D721Med (cell line): ENCODE measurements around the gene TMEM271.
A peak's percentile ranks its signal among the peaks of the same experiment; 100 is the strongest.

ENCODE experiments used
- DNase-seq: peaks from one replicate; pipeline ENCODE4 v3.0.0; 2011; ENCODE audit warnings: low spot score; ENCODE audit not compliant: insufficient read length
- FAIRE-seq: peaks from 2 replicates; lab custom pipeline; 2011; peaks lifted over from hg19 to GRCh38; lab: Jason Lieb, UNC
- TF ChIP-seq, protein P1 (sequence below): IDR thresholded peaks from 2 replicates; pipeline ENCODE4 v1.5.1; 2012; ENCODE audit warnings: mild to moderate bottlenecking, control low read depth; ENCODE audit not compliant: insufficient read depth; ENCODE audit errors: missing control alignments

Gene TMEM271

DNA sequence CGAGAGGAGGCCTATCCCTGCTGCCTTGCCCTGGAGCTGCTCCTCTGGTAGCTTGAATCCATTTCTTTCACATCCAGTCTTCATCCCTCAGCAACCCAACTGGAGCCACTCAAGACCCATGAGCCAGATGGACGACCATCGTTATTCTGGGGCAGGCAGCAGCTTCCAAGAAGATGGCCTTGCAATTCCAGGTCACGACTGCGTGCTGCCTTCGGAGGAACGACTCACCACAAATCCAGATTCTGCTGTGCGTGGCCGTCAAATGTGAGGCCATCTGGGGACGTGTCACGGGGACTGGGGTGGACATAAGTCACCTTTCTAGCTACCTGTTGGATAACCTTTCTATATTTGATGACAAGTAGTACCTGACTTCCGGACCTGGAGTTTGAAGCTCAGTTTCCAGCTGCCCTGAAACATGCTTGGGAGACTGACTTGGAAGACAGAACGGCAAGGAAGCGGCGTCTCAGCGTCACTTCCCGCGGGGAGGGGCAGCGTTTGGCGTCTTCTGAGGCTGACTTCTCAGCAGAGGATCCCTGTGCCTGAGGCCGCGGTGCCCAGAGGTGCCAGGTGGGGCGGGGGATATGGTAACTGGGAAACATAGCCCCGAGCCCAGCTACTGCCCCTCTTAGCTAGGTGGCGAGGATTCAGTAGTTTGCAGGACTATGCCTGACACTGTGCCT is 11.7 kb upstream of the TMEM271 start:
- TF ChIP-seq, protein P1, sequence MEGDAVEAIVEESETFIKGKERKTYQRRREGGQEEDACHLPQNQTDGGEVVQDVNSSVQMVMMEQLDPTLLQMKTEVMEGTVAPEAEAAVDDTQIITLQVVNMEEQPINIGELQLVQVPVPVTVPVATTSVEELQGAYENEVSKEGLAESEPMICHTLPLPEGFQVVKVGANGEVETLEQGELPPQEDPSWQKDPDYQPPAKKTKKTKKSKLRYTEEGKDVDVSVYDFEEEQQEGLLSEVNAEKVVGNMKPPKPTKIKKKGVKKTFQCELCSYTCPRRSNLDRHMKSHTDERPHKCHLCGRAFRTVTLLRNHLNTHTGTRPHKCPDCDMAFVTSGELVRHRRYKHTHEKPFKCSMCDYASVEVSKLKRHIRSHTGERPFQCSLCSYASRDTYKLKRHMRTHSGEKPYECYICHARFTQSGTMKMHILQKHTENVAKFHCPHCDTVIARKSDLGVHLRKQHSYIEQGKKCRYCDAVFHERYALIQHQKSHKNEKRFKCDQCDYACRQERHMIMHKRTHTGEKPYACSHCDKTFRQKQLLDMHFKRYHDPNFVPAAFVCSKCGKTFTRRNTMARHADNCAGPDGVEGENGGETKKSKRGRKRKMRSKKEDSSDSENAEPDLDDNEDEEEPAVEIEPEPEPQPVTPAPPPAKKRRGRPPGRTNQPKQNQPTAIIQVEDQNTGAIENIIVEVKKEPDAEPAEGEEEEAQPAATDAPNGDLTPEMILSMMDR = no peak
- no peak for FAIRE-seq
- DNase-seq = no peak

DNA sequence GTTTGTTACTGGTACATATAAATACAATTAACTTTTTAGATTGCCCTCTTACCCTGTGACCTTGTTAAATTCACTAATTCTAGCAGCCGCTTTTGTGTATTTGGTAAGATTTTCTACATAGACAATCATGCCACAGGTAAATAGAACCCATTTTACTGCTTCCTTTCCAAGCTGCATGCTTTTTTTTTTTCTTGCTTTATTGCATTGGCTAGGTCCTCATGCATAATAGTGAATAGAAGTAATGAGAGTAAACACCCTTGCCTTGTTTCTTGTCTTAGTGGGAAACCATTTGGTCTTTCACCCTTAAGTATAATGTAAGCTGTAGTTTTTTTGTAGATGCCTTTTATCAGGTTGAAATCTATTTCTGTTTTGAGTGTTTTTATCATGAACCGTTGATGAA is 7.7 kb upstream of the TMEM271 start:
- TF ChIP-seq, protein P1 = no peak
- FAIRE-seq (no peak), DNase-seq (no peak)

DNA sequence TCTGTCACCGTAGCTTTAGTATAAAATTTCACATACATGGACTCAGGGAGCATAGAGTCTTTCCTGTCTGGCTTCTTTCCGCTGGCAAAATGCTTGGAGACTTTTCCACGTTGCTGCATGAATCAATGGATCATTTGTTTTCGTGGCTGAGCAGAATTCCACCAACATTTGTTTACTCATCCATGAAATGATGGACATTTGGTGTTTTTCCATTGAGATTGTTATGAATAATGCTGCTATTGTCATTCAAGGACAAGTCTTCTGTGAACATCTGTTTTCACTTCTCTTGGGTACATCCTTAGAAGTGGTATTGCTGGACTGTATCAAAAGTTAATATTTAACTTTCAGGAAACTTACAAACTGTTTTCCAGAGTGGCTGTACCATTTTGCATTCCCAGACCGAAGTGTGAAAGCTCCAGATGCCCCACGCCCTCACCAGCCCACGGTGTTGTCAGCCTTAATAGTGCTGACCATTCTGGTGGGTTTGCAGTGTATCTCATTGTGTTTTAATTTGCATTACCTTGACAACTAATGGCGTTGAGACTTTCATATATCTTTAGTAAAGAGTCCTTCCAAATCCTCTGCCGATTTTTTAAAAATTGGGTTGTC is 5.8 kb upstream of the TMEM271 start:
- FAIRE-seq (peak; percentile 21), DNase-seq (no peak)
- TF ChIP-seq, protein P1 = no peak

DNA sequence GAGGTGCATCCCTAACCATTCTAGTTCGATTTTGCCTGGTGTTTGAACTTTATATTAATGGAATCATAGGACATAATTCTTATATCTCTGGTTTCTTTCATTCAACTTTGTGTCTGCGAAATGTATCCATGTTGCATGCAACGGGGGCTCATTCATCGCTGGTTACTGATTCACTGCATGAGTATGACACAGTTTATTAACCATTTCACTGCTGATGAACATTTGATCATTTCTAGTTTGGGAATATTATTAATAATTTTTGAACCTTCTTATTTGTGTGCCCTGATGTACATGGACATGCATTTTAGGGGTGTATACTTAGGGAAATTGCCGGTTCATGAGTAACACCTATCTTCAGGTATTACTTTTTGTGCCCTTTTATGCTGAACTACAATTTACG is 5.1 kb upstream of the TMEM271 start:
- no peak for FAIRE-seq
- TF ChIP-seq, protein P1 = no peak
- DNase-seq = no peak

DNA sequence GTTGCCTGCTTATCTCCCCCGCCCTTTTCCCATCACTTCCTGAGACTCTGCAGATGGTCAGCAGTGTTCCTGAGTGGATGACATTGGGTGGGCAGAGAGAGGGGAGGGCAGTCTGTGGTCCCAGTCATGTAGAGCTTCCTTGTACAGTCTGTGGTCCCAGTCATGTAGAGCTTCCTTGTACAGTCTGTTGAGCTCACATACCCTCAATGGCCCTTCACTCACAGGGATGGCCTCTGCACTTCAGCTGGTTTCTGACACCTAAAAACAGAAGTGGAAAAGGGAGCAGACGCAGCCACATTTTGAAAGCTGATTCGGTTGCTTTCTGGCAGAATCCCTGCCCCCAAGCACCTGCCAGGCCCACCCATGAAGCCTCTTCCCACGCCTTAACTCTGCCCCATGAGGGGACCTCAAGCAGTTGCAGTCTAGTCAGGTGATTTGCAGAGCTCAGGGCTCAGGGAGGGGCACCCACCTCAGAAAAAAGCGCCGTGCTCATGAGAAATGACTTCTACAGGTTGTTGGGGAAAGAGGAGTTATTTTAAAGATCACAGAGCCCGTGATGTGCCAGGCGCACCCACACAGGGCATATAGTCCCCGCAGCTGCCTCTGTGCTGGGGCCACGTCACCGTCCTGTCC is 3.6 kb upstream of the TMEM271 start:
- FAIRE-seq (no peak), DNase-seq (no peak)
- TF ChIP-seq, protein P1 = no peak

DNA sequence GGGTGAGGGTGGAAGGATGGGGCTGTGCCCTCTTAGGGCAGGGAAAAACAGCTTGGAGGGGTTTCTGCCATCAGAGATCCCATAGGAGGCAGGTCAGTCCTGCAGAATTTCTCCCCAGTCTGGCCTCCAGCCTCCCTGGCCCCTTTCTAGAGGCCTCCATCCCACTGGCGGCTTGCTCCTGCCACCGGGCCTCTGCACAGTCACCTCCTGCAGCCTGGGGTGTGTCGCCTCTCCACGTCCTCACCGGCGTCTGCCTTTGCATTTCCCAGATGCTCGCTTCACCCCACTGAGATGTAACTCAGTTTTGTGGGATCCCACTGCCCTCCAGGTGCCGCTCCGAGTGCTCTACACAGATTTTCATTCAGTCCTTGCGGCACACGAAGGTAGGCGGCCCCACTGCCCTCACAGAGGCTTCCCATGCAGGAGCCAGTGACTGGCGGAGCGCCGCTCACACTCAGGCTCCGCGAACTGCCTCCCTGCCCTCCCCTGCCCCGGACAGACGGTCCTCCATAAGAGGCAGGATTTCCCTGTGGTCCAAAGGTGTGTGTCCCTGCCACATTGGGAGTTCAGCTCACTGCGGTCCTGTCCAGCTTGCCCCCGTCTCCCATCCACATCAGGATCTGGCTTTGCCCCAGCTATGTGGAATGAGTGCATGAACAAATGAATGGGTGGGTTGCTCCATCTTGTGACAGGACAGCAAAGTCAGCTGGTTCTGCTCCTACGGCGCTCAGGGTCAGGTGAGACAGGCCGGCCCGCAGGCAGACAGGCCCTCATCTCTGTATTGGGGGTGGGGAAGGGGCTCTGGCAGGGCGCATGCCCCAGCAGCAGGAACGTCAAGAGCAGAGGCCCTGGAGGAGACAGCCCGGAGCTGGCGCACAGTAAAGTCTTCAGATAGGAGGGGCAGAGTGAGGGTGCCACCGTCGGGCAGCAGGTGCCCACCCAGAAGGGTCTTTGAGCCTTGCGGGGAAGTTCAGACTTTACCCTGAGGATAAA is 2.7 kb upstream of the TMEM271 start:
- DNase-seq = no peak
- no peak for FAIRE-seq
- TF ChIP-seq, protein P1 = no peak
